Pancreas (tissue), 10 donors: Measurements from ENCODE around the gene CFAP157. TPM values are rescaled to one million over a fixed set of nuclear protein-coding genes. Genes with fewer than 3 reads are reported as not detected.
"Not testable (repeated sequence)": the region's sequence is repeated elsewhere in the genome, so short reads cannot be mapped to it uniquely, and the experiment has no call there.

Experiments used
- ATAC-seq, 4 donors: fragments of 200-7000 bp; cut with Tn5 transposase; one replicate each; pipeline versions ENCODE4 v1.8.0 to v1.9.1; 2020; ENCODE audit warnings: mild to moderate bottlenecking in 4 of 4, moderate library complexity in 4 of 4
- DNase-seq, 6 donors: peaks; one replicate each; pipeline ENCODE4 v3.0.0-alpha.2; 2020
- FAIRE-seq: peaks from 2 replicates; lab custom pipeline; 2012; peaks lifted over from hg19 to GRCh38; lab: Jason Lieb, UNC
- H3K27ac ChIP-seq, 4 donors: fragments of 200-600 bp; sonication (generic); 1 replicate in 3 of 4; 2 replicates in 1 of 4; pipeline versions ENCODE4 v1.5.0 to v1.8.0; 2020
- H3K27me3 ChIP-seq, 4 donors: fragments of 200-600 bp; one replicate each; pipeline ENCODE4 v1.8.0; 2021
- H3K36me3 ChIP-seq, 3 donors: fragments of 200-600 bp; sonication (generic) in 1 of 3; one replicate each; pipeline versions ENCODE4 v1.5.0 to v1.8.0; 2020 to 2021
- H3K4me1 ChIP-seq, 3 donors: fragments of 200-600 bp; one replicate each; pipeline ENCODE4 v1.8.0; 2021
- H3K4me3 ChIP-seq, 4 donors: fragments of 200-600 bp; sonication (generic) in 2 of 4; one replicate each; pipeline versions ENCODE4 v1.5.0 to v1.8.0; 2020 to 2021
- H3K9me3 ChIP-seq, 4 donors: fragments of 200-600 bp; one replicate each; pipeline ENCODE4 v1.8.0; 2021
- CTCF ChIP-seq, 4 donors: fragments of 200-600 bp; sonication (generic) in 3 of 4; IDR thresholded peaks; one replicate each; pipeline versions ENCODE4 v1.5.0 to v1.8.0; 2021; ENCODE audit warnings: antibody characterized with exemption in 4 of 4
- WGBS, 2 donors: extraction: QIAGEN DNeasy Blood & Tissue Kit; methylation state at CpG; one replicate each; pipeline ENCODE4 v1.1.7; 2013; 5-methylcytosine and 5-hydroxymethylcytosine counted together
- intact Hi-C, 3 donors: fragments of 100-400 bp; cut with DNase I; formaldehyde crosslinking; loops; one replicate each; pipeline versions ENCODE4 v1.11.1 to v1.14.2; 2022
- polyA plus RNA-seq, 2 donors: library from polyadenylated mRNA; stranded (reverse); fragments of 200-250 nt; gene quantifications; one replicate each; pipeline ENCODE4 v1.2.3, GENCODE V29; 2013
- total RNA-seq, 6 donors: library from RNA; stranded (reverse); fragmentation: NEBNext Ultra II Directional in 4 of 6; extraction: Animal tissue kit (Norgen Biotek cat#: 25700) in 4 of 6; gene quantifications; one replicate each; pipeline versions ENCODE4 v1.2.1 to v1.2.4, GENCODE V29; 2021 to 2023
- donor health status: healthy with polysubstance abuse.
- donor health status: DM: no; HTN: no; CAD: no; lungs with moderate emphysema.
- donor health status: DM: no; HTN: no; CAD: no.
- donor health status: control.
- donor health status: control.
- donor health status: Bipolar disorder and iron deficiency.
- donor health status: DM: yes; HTN: yes; CAD: no.
- donor health status: DM: no; HTN: no; CAD: no.
- donor health status: DM: no; HTN: no; CAD: no.
- donor health status: DM: yes; HTN: yes; CAD: no.

CFAP157 gene
- total and polyA plus RNA-seq, 8 donors = 0.12 to 2.1 (median 0.23) TPM; not detected in 1

- Histone ChIP-seq H3K9me3 (no peaks in the 10 kb centered on the region), H3K36me3 (no peaks in the 10 kb centered on the region), H3K4me1 (no peaks in the 10 kb centered on the region), H3K27ac (no peak overlapping the region), H3K4me3 (no peak overlapping the region), H3K27me3 (peaks cover 0 to 9% (median 3%) of the 10 kb centered on the region in 4 donors)
- WGBS, 2 donors = 58 to 61% methylated on average over 7 to 8 of the region's 8 CpGs
- TF ChIP-seq CTCF (IDR thresholded peaks at IDR 0.05) = no peak
- FAIRE-seq (no peak), ATAC-seq (no peak), DNase-seq (no peak)
- intact Hi-C loops = no loop called here
Observed at GRCh38 chr9:127753622-127754021, 46.8 kb downstream of the CFAP157 start.

DNA sequence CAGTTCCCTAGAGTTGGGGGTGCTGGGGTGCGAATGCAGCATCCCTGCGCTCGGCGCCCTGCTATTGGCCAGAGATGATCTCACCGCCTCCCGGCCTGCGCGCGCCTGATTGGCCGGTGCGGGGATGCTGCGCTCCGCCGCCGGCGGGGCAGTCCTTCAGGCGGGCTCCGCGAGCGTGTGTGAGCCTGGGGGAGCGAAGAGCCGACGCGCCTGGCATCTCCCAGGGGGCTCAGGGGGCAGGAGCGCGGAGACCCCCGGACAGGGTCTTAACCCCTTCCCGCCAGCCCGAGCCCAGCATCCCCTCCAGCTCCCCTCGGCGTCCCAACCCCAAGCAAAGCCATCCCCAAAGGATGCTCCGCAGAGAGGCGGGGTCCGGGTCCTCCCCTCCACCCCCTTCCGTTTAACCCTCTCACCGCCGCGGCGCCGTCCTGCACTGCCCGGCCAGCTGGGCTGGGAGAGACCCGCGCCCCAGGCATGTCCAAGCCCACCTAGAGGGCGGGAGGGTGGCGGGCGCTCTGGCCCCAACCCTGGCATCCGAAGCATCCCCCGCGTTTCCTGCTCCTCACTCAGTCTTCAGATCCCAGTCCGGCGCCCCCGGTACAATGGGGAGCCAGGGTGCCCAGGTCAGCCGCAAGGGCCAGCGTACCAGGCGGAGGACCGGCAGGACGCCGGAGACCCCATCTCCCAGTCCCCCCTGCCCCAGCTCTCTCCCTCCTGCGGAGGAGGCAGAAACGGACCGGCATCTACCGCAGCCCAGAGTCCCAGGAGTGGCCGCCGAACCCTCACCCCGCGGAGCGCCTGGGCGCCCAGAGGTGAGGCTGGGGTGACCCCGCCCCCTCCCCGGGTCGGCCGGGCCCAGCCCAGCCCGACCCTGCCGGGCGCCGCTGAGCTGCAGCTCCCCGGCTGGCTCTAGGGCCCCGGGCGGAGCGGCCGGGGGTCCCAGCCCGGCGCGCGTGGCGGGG, 47.6 kb downstream of the CFAP157 start:
- no peak for FAIRE-seq
- H3K36me3 ChIP-seq = no peaks in the 10 kb centered on the region
- DNase-seq = no peak
- ATAC-seq = peak in 3 of 4 donors; percentile 39 to 80 (median 77)
- H3K9me3 ChIP-seq = no peaks in the 10 kb centered on the region
- intact Hi-C loops = no loop called here
- peaks cover 0 to 9% (median 3%) of the 10 kb centered on the region in 4 donors for H3K27me3 ChIP-seq
- peak overlapping the region in 2 of 4 donors; percentile 0 to 33 for H3K4me3 ChIP-seq
- WGBS, 2 donors = 11 to 17% methylated on average over 49 to 86 of the region's 86 CpGs
- no peak overlapping the region for H3K27ac ChIP-seq
- no peak for TF ChIP-seq CTCF (IDR thresholded peaks at IDR 0.05)
- H3K4me1 ChIP-seq = no peaks in the 10 kb centered on the region

DNA sequence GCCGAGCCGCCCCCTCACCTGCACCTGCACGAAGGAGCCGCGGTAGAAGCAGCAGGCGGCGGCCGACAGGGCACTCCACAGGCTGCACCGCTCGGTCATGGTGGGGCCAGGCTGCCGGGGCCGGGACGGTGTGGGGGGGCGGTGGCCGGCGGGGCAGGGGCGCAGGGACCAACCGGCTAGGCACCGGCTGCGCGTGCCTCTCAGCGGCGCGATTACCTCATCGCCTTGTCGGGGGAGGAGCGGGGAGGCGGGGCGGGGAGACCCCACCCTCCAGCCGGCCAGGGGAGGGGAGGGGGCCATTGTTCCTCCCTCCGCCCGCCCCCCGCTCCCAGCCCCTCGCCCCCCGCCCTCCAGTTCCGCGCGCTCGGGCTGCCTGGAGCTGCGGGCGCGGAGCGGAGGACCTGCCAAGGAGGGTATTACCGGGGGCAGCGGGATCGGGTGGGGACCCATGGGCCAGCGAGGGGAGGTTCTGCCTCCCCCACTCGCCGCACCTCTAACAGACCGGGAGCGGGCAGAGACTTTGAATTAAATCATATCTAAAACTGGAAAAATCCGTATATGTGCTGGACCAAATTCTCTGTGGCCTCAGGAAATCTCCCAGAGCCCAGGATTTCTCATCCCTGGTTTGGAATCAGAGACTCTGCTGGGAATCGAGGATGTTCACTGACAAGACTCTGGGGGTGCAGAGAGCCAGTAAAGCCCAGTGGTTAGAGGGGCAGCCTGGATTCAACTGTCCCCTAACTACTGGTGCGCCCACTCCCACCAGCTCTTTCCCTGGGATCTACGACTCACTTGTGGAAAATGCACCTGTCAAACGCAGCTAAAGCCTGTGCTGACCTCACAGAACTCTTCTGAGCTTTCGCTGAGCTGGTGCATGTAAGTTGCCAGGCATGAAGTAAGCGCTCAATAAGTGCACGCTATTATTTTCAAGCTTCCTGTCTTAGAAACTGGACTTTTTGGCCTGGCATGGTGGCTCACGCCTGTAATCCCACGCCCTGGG, 48.6 kb downstream of the CFAP157 start:
- peak in 1 of 6 donors; percentile 64 for DNase-seq
- peaks cover 0 to 9% (median 3%) of the 10 kb centered on the region in 4 donors for H3K27me3 ChIP-seq
- no peaks in the 10 kb centered on the region for H3K9me3 ChIP-seq
- 24 to 25% methylated on average over 23 to 60 of the region's 61 CpGs for WGBS, 2 donors
- intact Hi-C loops = no loop called here
- H3K4me3 ChIP-seq = peak overlapping the region in 2 of 4 donors; percentile 0 to 33
- no peaks in the 10 kb centered on the region for H3K4me1 ChIP-seq
- H3K36me3 ChIP-seq = no peaks in the 10 kb centered on the region
- FAIRE-seq = no peak
- TF ChIP-seq CTCF (IDR thresholded peaks at IDR 0.05) = no peak
- peak in 3 of 4 donors; percentile 45 to 62 (median 53) for ATAC-seq
- H3K27ac ChIP-seq = no peak overlapping the region

DNA sequence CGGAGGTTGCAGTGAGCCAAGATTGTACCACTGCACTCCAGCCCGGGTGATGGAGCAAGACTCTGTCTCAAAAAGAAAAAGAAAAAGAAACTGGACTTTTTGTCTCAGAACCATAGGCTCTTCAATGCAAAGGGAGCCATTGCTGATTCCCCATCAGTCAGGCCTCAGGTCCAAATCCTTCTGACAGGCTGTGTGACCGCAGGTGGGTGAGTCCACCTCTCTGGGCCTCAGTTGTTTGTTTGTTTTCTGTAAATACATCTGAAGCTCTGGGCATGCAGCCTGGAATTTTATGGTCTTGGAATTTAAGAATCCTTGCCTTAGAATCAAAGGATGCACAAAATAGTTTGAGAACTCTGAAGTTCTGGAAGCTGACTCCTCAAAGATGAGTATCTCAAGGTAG, 49.4 kb downstream of the CFAP157 start:
- 85% methylated on average over 3 of the region's 3 CpGs for WGBS, 2 donors
- FAIRE-seq (no peak), ATAC-seq (no peak), DNase-seq (no peak)
- no peak for TF ChIP-seq CTCF (IDR thresholded peaks at IDR 0.05)
- H3K36me3 ChIP-seq = no peaks in the 10 kb centered on the region
- no peaks in the 10 kb centered on the region for H3K9me3 ChIP-seq
- no peak overlapping the region for H3K27ac ChIP-seq
- H3K4me1 ChIP-seq = no peaks in the 10 kb centered on the region
- H3K4me3 ChIP-seq = no peak overlapping the region
- peaks cover 0 to 9% (median 3%) of the 10 kb centered on the region in 4 donors for H3K27me3 ChIP-seq
- intact Hi-C loops = no loop called here

GRCh38 chr9:127756776-127757175, 50.0 kb downstream of the CFAP157 start:
- H3K36me3 ChIP-seq, H3K27me3 ChIP-seq, FAIRE-seq, ATAC-seq, intact Hi-C loops, H3K4me1 ChIP-seq, DNase-seq, H3K4me3 ChIP-seq, H3K27ac ChIP-seq, H3K9me3 ChIP-seq: not testable (repeated sequence)
- WGBS, 2 donors = 63 to 73% methylated on average over 11 of the region's 11 CpGs
